Endothelial cell (in vitro differentiated cells): Measurements from ENCODE around the gene HSD17B3. TPM values are rescaled to one million over a fixed set of nuclear protein-coding genes. Genes with fewer than 3 reads are reported as not detected.
"Not testable (repeated sequence)": the region's sequence is repeated elsewhere in the genome, so short reads cannot be mapped to it uniquely, and the experiment has no call there.

Source experiments
- DNase-seq: peaks from one replicate; pipeline ENCODE4 v3.0.0; 2021; ENCODE audit warnings: low spot score
- H3K27ac Mint-ChIP-seq: one replicate; pipeline ENCODE4 v1.8.0; 2021; ENCODE audit warnings: mixed read lengths, inconsistent platforms; ENCODE audit not compliant: unreplicated experiment
- H3K27me3 Mint-ChIP-seq: one replicate; pipeline ENCODE4 v1.8.0; 2021; ENCODE audit warnings: mild to moderate bottlenecking, moderate library complexity, mixed read lengths, inconsistent platforms; ENCODE audit not compliant: unreplicated experiment
- H3K36me3 Mint-ChIP-seq: one replicate; pipeline ENCODE4 v1.8.0; 2021; ENCODE audit warnings: mild to moderate bottlenecking, low read depth, mixed read lengths, inconsistent platforms; ENCODE audit not compliant: unreplicated experiment
- H3K4me1 Mint-ChIP-seq: one replicate; pipeline ENCODE4 v1.8.0; 2021; ENCODE audit warnings: mild to moderate bottlenecking, mixed read lengths, inconsistent platforms; ENCODE audit not compliant: unreplicated experiment
- H3K4me3 Mint-ChIP-seq: one replicate; pipeline ENCODE4 v1.8.0; 2021; ENCODE audit warnings: mild to moderate bottlenecking, mixed read lengths, inconsistent platforms; ENCODE audit not compliant: unreplicated experiment
- H3K9me3 Mint-ChIP-seq: one replicate; pipeline ENCODE4 v1.8.0; 2021; ENCODE audit warnings: mixed read lengths, inconsistent platforms; ENCODE audit not compliant: unreplicated experiment
- total RNA-seq: library from RNA; stranded (reverse); fragmentation: NEBNext Ultra II Directional; extraction: Animal tissue kit (Norgen Biotek cat#: 25700); gene quantifications from one replicate; pipeline ENCODE4 v1.2.1, GENCODE V29; 2021; ENCODE audit not compliant: unreplicated experiment
- TF ChIP-seq, protein P1 (sequence below): fragments of 200-600 bp; sonication (generic); IDR thresholded peaks from one replicate; pipeline ENCODE4 v1.5.0; 2021; ENCODE audit warnings: antibody characterized with exemption; ENCODE audit not compliant: unreplicated experiment

The HSD17B3 gene
- total RNA-seq, 1 donor from 2014 or later = not detected

DNA sequence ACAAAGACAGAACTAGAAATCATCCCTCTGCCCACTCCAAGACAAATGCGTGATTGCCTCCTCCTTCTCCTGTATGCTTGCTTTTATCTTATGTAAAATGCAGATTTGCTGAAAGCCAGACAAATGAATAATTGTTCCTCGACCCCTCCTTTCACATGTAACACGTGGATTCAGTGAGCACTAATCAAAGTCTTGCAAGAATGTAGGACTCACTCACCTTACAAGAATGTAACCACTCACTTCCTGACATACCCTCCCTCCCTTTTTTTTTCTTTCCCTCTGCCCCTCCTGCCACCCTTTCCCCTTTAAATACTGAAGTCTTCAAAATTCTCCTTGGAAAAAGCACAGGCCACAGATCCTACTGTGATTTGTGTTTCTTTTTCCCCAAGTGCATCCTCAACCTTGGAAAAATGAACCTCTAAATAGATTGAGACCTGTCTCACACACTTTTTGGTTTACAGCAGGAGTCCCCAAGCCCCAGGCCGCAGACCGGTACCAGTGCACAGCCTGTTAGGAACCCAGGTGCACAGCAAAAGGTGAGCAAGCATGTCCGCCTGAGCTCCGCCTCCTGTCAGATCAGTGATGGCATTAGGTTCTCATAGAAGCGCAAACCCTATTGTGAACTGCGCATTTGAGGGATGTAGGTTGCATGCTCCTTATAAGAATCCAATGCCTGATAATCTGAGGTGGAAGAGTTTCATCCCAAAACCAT lies 29.4 kb upstream of the HSD17B3 start:
- Mint-ChIP-seq H3K27ac (no peak overlapping the region), H3K4me1 (no peaks in the 10 kb centered on the region), H3K27me3 (no peaks in the 10 kb centered on the region), H3K36me3 (peaks cover 3% of the 10 kb centered on the region), H3K9me3 (no peaks in the 10 kb centered on the region), H3K4me3 (no peak overlapping the region)
- no peak for DNase-seq
- TF ChIP-seq, protein P1, sequence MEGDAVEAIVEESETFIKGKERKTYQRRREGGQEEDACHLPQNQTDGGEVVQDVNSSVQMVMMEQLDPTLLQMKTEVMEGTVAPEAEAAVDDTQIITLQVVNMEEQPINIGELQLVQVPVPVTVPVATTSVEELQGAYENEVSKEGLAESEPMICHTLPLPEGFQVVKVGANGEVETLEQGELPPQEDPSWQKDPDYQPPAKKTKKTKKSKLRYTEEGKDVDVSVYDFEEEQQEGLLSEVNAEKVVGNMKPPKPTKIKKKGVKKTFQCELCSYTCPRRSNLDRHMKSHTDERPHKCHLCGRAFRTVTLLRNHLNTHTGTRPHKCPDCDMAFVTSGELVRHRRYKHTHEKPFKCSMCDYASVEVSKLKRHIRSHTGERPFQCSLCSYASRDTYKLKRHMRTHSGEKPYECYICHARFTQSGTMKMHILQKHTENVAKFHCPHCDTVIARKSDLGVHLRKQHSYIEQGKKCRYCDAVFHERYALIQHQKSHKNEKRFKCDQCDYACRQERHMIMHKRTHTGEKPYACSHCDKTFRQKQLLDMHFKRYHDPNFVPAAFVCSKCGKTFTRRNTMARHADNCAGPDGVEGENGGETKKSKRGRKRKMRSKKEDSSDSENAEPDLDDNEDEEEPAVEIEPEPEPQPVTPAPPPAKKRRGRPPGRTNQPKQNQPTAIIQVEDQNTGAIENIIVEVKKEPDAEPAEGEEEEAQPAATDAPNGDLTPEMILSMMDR = no peak

DNA sequence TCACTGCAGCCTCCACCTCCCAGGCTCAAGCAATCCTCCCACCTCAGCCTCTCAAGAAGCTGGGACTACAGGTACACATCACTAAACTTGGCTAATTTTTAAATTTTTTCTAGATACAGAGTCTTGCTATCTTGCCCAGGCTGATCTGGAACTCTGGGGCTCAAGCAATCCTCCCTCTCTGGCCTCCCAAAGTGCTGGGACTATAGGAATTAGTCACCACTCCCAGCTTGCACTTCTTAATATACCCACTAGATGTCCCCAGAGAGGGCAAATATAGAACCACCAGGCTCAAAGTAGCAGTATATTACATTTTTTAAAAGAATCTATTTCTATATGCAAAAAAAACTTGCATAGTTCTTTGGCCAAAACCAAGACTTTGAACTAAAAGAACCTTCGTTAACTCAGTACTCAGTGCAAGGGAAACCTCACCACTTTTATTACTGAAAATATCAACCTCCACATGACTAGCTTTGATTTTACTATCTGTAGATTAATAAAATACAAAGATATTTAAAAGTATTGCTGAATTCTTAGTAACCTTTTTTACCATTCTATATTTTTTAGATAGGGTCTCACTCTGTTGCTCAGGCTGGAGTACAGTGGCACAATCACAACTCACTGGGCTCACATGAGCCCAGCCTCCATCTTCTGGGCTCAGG lies 25.8 kb upstream of the HSD17B3 start:
- no peaks in the 10 kb centered on the region for H3K4me1 Mint-ChIP-seq
- no peak overlapping the region for H3K4me3 Mint-ChIP-seq
- TF ChIP-seq, protein P1 = peak; percentile 88
- peak; percentile 55 for DNase-seq
- no peaks in the 10 kb centered on the region for H3K27me3 Mint-ChIP-seq
- no peak overlapping the region for H3K27ac Mint-ChIP-seq
- no peaks in the 10 kb centered on the region for H3K36me3 Mint-ChIP-seq
- H3K9me3 Mint-ChIP-seq = no peaks in the 10 kb centered on the region

DNA sequence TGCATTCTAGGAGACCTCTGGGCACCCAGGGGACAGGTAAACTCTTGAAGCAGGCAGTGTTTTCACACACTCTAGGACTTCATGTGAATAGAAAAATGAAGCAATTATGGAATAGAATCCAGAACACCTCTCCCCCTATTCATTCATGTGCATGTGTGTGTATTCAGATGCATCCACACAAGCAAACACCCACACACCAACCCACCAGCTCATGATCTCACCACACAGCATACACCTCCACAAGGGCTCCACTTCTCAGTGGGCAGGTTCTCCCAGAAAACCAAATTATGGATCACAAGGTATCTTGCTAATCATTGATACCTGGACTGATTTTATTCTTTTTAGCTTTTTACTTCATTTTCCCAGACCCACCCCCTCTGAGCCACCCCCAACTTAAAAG lies 21.2 kb upstream of the HSD17B3 start:
- Mint-ChIP-seq H3K4me1 (no peaks in the 10 kb centered on the region), H3K27me3 (peaks cover 2% of the 10 kb centered on the region), H3K4me3 (no peak overlapping the region), H3K36me3 (no peaks in the 10 kb centered on the region), H3K27ac (no peak overlapping the region), H3K9me3 (no peaks in the 10 kb centered on the region)
- no peak for DNase-seq
- TF ChIP-seq, protein P1 = no peak

DNA sequence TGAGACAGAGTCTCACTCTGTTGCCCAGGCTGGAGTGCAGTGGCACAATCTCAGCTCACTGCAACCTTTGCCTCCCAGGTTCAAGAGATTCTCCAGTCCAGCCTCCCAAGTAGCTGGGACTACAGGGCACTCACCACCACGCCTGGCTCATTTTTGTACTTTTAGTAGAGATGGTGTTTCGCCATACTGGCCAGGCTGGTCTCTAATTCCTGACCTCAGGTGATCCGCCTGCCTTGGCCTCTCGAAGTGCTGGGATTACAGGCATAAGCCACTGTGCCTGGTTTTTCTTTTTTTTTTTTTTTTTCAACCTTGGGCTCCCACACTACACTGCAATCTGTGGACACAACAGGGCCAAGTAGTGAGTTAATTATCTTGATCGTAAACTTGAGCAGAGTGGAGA lies 20.8 kb upstream of the HSD17B3 start:
- H3K4me3 Mint-ChIP-seq, H3K27me3 Mint-ChIP-seq, H3K27ac Mint-ChIP-seq, H3K36me3 Mint-ChIP-seq, DNase-seq, H3K4me1 Mint-ChIP-seq, H3K9me3 Mint-ChIP-seq: not testable (repeated sequence)

DNA sequence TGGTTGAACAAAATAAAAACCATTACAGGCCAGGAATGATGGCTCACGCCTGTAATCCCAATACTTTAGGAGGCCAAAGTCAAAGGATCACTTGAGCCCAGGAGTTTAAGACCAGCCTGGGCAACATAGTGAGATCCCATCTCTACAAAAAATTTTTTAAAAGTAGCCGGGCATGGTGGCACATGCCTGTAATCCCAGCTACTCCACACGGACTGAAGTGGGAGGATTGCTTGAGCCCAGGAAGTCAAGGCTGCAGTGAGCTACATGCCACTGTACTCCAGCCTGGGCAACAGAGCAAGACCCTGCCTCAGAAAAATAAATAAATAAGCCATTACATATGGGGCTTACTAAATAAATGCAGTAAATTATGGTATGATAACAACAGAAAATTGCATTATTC lies 20.2 kb upstream of the HSD17B3 start:
- DNase-seq, H3K36me3 Mint-ChIP-seq, H3K9me3 Mint-ChIP-seq, H3K4me3 Mint-ChIP-seq, H3K27me3 Mint-ChIP-seq, H3K4me1 Mint-ChIP-seq, H3K27ac Mint-ChIP-seq: not testable (repeated sequence)

DNA sequence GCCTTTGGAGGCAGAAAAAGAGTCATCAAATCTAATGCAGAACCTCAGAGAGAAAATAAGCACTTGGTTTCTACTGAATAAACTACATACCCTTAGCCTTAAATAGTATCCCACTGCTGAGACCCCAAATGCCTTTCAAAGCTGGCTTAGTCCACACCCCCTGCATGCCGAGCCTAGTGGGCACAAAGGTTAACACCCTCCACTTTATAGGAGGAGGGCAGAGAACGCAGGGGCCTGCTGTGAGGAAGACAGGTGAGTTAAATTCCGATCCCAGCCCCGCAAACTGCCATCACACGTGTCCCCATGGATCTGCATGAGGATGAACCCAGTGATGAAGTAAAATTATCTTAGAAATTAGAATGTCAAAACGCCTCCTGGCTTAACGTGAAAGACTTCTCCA lies 19.5 kb upstream of the HSD17B3 start:
- TF ChIP-seq, protein P1 = no peak
- Mint-ChIP-seq H3K27ac (no peak overlapping the region), H3K9me3 (no peaks in the 10 kb centered on the region), H3K36me3 (no peaks in the 10 kb centered on the region), H3K27me3 (peaks cover 2% of the 10 kb centered on the region), H3K4me3 (no peak overlapping the region), H3K4me1 (no peaks in the 10 kb centered on the region)
- no peak for DNase-seq
